Activated CD4-positive, alpha-beta T cell treated with anti-CD3 and anti-CD28 coated beads for 4 hours (primary cell): ENCODE data around the gene CLTRN.
"Not testable (repeated sequence)": the region's sequence is repeated elsewhere in the genome, so short reads cannot be mapped to it uniquely, and the experiment has no call there.

Experiments
- DNase-seq, 2 donors: peaks; one replicate each; pipeline ENCODE4 v3.0.0-alpha.2; 2020

CLTRN gene

GRCh38 chrX:15664487-15665444 is at the start of gene CLTRN:
Gene CLTRN, minus strand, starts transcription at chrX:15664805. Its CDS starts 30 bp downstream, at chrX:15664775.
- no peak for DNase-seq

GRCh38 chrX:15704273-15704672 is 39.7 kb upstream of the CLTRN start:
- not testable (repeated sequence) for DNase-seq

- DNase-seq: not testable (repeated sequence)
Observed at GRCh38 chrX:15703809-15704208, 39.2 kb upstream of the CLTRN start.

GRCh38 chrX:15702488-15703371 is 38.1 kb upstream of the CLTRN start:
- DNase-seq: no peak

GRCh38 chrX:15696516-15696915 is 31.9 kb upstream of the CLTRN start:
- no peak for DNase-seq

DNA sequence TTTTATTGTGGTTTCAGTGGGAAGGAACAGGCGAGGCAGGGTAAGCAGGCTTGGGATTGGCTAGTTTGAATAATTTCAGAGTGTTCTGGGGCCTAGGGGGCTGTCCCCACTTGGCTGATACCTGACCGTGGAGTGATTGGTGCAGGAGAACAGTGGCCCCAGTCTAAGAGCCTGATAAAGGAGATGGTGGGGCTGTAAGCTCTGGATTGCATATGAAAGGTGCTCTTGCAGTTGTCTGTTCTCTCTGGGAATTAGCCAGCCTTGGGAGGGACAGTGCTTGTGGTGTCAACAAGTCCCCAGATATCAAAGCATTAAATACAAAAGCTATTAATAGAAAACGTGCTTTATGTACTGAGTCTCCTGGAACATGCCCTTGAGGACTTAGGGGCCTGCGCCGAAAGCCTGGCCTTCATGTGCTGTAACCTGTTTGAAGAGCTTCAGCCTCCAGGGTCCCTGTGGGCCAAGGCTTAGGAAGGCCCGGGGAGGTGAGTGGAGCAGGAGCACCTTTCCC is 30.4 kb upstream of the CLTRN start:
- no peak for DNase-seq

- DNase-seq: peak; percentile 31 to 72
Observed at GRCh38 chrX:15686818-15687685, 22.4 kb upstream of the CLTRN start.

GRCh38 chrX:15683193-15683592 is 18.6 kb upstream of the CLTRN start:
- DNase-seq: no peak

DNA sequence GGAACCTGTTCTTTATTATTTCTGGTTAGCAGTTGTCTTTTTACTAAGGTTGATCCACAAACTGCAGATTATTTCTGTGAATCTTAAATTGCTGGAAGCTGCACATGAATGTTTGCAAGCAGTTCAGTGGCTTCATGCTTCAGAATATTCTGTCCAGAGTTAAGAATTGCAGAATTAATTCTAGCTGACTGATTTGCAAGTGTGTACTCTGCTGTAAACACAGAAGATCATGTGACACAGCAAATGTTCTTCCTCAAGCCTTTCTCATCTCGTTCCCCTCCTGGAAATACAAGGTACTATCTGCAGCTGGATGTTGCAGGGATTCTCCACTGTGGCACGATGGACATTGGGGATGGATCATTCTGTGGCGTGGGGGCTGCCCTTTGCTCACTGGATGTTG is 16.8 kb upstream of the CLTRN start:
- DNase-seq: no peak

DNA sequence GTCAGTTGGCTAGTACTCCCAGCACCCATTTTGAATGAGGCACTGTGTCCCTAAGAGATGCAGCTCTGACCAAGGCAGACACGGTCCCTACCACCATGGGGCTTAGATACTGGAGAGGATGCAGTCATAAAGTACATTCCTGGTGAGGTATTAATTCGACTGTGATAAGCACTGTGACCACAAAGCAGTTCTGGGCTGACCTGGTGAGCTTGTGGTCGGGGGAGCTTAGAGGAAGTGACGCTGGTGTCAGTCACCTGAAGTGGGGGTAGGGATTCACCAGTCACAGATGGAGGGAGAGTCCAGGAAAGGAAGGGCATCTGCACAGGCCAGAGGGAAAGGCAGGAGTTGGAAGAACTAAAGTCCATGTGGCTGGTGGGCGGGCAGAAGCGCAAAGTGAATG is 15.8 kb upstream of the CLTRN start:
- DNase-seq: no peak

DNA sequence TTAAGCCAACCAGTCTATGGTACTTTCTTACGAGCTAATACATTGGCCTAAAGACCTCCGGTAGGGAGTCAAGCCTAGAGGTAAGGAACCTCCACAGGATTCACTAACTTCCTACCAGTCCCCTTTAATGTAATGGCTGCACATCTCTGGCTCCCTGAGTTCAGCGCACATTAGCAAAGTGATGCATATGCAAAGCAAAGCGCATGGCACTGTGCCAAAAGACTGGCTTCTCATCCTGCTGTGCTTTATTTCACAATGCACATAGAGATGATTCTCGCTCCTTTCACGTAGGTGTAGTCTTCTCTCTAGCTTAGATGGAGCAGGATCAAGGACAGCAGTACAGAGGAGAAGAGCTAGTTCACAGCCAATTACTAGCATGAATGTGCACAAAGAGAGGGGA is 14.6 kb upstream of the CLTRN start:
- no peak for DNase-seq

- no peak for DNase-seq
Observed at GRCh38 chrX:15678339-15678738, 13.7 kb upstream of the CLTRN start.

DNA sequence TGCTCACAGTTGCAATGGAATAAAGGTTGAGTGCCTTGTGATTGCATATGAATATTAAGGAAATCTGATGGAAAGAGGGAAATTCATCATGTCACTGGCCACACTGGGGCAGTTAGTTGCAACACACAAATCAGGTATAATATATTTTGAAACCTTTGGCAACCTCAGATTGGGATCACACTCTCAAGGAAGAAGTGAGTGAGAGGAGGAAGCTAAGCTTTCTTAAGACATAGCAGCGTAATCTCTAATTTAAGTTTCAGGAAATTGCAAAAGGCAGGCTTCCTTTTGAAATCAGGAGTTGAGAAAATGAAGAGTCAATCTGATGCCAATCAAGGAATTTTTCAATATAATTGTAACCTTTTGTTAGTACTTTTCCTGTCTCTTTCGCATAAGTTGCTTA is 12.3 kb upstream of the CLTRN start:
- no peak for DNase-seq

GRCh38 chrX:15675490-15675921 is 10.9 kb upstream of the CLTRN start:
- DNase-seq: peak; percentile 82 to 89

DNA sequence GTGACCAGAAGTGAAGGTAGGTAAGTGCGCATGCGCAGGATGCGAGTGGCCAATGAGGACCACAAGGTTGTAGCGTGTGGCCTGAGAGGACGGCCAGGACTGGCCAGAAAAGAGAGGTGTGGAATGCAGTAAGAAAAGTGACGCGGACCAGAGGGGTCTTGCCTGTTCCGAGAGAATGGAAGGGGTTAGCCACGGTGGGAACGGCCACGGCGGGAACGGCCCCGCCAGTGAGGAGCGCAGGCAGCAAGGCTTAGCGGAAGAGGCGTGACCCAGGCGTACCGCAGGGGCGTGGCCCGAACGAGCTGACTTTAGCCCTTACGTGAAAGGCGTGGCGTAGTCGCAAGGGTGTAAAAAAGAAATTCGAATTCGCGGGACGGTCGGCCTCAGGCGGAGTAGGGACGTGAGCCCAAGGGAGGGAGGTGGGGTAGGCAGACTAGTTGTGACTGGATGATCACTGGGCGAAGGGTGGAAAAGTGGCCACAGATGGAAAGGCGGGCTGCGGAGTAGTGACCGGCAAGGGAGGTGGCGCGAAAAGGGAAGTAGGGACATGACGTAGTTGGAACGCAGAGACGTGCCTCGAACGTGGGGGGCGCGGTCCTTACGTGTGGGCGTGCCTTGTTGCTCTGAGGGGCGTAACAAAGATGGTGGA is 10.4 kb upstream of the CLTRN start:
- DNase-seq: peak; percentile 90 to 92

DNA sequence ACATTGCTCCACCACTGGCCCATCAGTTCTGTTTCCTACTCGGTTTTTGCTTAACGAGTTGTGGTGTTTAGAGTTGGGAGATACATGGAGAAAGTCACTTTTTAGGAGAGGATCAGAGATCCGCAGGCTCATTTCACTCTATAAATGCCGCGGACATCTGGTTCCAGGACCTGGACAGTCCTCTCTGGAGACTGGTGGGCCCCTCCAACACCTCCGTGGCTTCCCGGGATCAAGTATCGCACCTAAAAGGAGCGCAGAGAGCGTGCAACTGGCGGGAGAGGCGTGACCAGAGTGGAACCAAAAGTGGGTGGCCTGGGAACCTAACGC is 9.9 kb upstream of the CLTRN start:
- no peak for DNase-seq

GRCh38 chrX:15673970-15674369 is 9.4 kb upstream of the CLTRN start:
- no peak for DNase-seq

DNA sequence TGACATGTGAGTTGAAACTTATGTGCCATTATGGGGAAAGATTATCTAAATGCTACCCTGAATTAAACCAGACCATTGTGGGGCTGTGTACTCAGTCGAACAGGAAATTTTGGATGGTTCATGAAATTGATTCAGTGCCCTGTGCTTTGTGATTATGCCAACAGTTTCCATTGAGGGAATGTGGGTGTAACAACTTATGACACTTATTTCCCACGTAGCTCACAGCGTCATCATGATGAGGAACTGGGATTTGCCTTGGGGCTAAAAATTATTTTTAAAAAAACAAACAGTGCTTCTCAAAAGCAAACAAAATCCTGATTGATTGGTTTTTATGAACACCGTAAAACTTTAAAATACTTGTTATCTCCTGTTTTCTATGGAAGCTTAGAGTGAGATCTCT is 8.3 kb upstream of the CLTRN start:
- no peak for DNase-seq

- no peak for DNase-seq
Observed at GRCh38 chrX:15663439-15663838, 1.2 kb downstream of the CLTRN start.

- DNase-seq: not testable (repeated sequence)
Observed at GRCh38 chrX:15654804-15655203, 9.8 kb downstream of the CLTRN start.

DNA sequence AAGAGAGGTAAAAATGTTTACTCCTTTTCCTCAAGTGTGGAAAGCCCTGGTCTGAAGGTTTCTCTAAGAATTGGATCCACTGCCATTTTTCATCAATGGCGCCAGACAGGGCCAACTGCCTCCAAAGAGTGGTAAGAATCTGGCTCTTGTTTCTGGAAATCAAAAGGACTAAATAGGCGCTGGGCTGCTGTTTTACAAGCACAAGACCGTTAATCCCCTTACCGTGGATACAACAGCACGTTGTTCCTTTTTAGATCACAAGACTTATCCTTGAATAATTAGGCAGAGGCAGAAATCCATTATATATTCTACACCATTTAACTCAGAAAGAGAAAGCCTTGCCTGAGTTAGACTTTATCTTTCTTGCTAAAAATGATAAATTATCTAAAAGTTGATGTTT is 10.6 kb downstream of the CLTRN start:
- no peak for DNase-seq

DNA sequence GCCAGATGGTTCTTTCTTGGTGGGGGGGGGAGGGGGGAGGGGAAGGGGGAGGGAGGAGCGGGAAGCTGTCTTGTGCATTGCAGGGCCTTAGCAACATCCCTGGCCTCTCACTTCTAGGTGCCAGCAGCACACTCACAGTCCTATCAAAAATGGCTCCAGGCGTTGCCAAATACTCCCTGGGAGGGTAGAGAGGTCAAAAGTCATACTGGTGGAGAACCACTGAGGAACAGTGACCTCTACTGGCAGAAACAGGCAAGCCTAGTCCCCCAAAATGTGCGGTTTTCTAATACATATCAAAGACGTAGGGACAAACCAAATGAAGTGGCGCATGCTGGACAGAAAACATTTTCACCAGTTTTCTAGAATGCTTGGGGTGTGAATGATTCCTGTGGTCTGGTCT is 17.1 kb downstream of the CLTRN start:
- not testable (repeated sequence) for DNase-seq
